Astrocyte (in vitro differentiated cells and primary cell): ENCODE results near the gene PLSCR1. TPM values are rescaled to one million over a fixed set of nuclear protein-coding genes. Genes with fewer than 3 reads are reported as not detected.

ENCODE experiments used
- DNase-seq: peaks from one replicate; pipeline ENCODE4 v3.0.0-alpha.2; 2010; ENCODE audit warnings: low read depth
- FAIRE-seq: peaks from 2 replicates; lab custom pipeline; 2011; peaks lifted over from hg19 to GRCh38; lab: Jason Lieb, UNC
- H2AFZ ChIP-seq: 2 replicates; pipeline ENCODE4 v1.6.0; 2012; ENCODE audit warnings: low read depth, low read length, inconsistent platforms
- H3K27ac ChIP-seq: 2 replicates; pipeline ENCODE4 v1.5.1; 2011; ENCODE audit warnings: low read depth, low read length, inconsistent platforms
- H3K27me3 ChIP-seq: 2 replicates; pipeline ENCODE4 v1.6.0; 2011; ENCODE audit warnings: low read length, inconsistent platforms; ENCODE audit not compliant: insufficient read depth
- H3K36me3 ChIP-seq: 2 replicates; pipeline ENCODE4 v1.5.1; 2011; ENCODE audit warnings: low read length, inconsistent platforms; ENCODE audit not compliant: insufficient read depth
- H3K4me1 ChIP-seq: 2 replicates; pipeline ENCODE4 v1.5.1; 2011; ENCODE audit warnings: low read length, inconsistent platforms; ENCODE audit not compliant: insufficient read depth
- H3K4me2 ChIP-seq: 2 replicates; pipeline ENCODE4 v1.6.0; 2012; ENCODE audit warnings: low read length, inconsistent platforms
- H3K4me3 ChIP-seq: 2 replicates; pipeline ENCODE4 v1.5.1; 2011; ENCODE audit warnings: low read depth, mild to moderate bottlenecking, low read length, inconsistent platforms; ENCODE audit not compliant: insufficient read depth
- H3K79me2 ChIP-seq: 2 replicates; pipeline ENCODE4 v1.6.0; 2012; ENCODE audit warnings: mild to moderate bottlenecking, low read length, inconsistent platforms; ENCODE audit not compliant: insufficient read depth
- H3K9ac ChIP-seq: 2 replicates; pipeline ENCODE4 v1.6.0; 2012; ENCODE audit warnings: mild to moderate bottlenecking, low read length, inconsistent platforms
- H3K9me3 ChIP-seq: 2 replicates; pipeline ENCODE4 v1.5.1; 2012; ENCODE audit warnings: low read depth, mild to moderate bottlenecking, low read length, inconsistent platforms; ENCODE audit not compliant: insufficient read depth
- H4K20me1 ChIP-seq: 2 replicates; pipeline ENCODE4 v1.6.0; 2012; ENCODE audit warnings: low read length, inconsistent platforms; ENCODE audit not compliant: insufficient read depth
- H3K27ac Mint-ChIP-seq: one replicate; pipeline ENCODE4 v1.8.0; 2021; ENCODE audit warnings: mild to moderate bottlenecking, mixed read lengths; ENCODE audit not compliant: unreplicated experiment
- H3K27me3 Mint-ChIP-seq: one replicate; pipeline ENCODE4 v1.8.0; 2021; ENCODE audit warnings: low read depth, mixed read lengths; ENCODE audit not compliant: unreplicated experiment
- H3K36me3 Mint-ChIP-seq: one replicate; pipeline ENCODE4 v1.8.0; 2021; ENCODE audit warnings: low read depth, mixed read lengths; ENCODE audit not compliant: unreplicated experiment
- H3K4me1 Mint-ChIP-seq: one replicate; pipeline ENCODE4 v1.8.0; 2021; ENCODE audit warnings: low read depth, mixed read lengths; ENCODE audit not compliant: unreplicated experiment
- H3K4me3 Mint-ChIP-seq: one replicate; pipeline ENCODE4 v1.8.0; 2021; ENCODE audit warnings: mild to moderate bottlenecking, moderate library complexity, mixed read lengths; ENCODE audit not compliant: unreplicated experiment
- H3K9me3 Mint-ChIP-seq: one replicate; pipeline ENCODE4 v1.8.0; 2021; ENCODE audit warnings: mild to moderate bottlenecking, mixed read lengths; ENCODE audit not compliant: unreplicated experiment
- CTCF ChIP-seq: IDR thresholded peaks from 2 replicates; pipeline ENCODE4 v1.5.1; 2011; ENCODE audit warnings: low read depth, mild to moderate bottlenecking, inconsistent platforms, low read length, moderate library complexity; ENCODE audit not compliant: insufficient read depth
- EZH2 ChIP-seq: IDR thresholded peaks from 2 replicates; pipeline ENCODE4 v1.6.1; 2012; ENCODE audit warnings: mild to moderate bottlenecking, low read length, inconsistent platforms; ENCODE audit not compliant: insufficient read depth
- total RNA-seq: library from RNA; stranded (reverse); gene quantifications from 2 replicates; pipeline ENCODE4 v1.2.1, GENCODE V29; 2021

PLSCR1 gene
- total RNA-seq, 1 donor from 2014 or later, result 178 TPM

GRCh38 chr3:146521394-146521793 is 23.0 kb downstream of the PLSCR1 start:
- Histone ChIP-seq H3K36me3 (no peaks in the 10 kb centered on the region), H3K79me2 (no peaks in the 10 kb centered on the region), H3K4me1 (no peaks in the 10 kb centered on the region), H3K4me3 (no peak overlapping the region), H2AFZ (no peak overlapping the region), H3K27me3 (no peaks in the 10 kb centered on the region), H4K20me1 (no peaks in the 10 kb centered on the region), H3K27ac (no peak overlapping the region), H3K4me2 (no peak overlapping the region), H3K9me3 (no peaks in the 10 kb centered on the region), H3K9ac (no peak overlapping the region)
- Mint-ChIP-seq H3K4me1 (no peaks in the 10 kb centered on the region), H3K27me3 (no peaks in the 10 kb centered on the region), H3K4me3 (no peak overlapping the region), H3K36me3 (peaks cover 14% of the 10 kb centered on the region), H3K9me3 (no peaks in the 10 kb centered on the region), H3K27ac (no peak overlapping the region)
- no peak for TF ChIP-seq EZH2
- TF ChIP-seq CTCF, result no peak
- DNase-seq, result no peak
- no peak for FAIRE-seq

- H3K79me2 ChIP-seq, result no peaks in the 10 kb centered on the region
- no peak for TF ChIP-seq EZH2
- no peak for TF ChIP-seq CTCF
- H3K9me3 ChIP-seq, result no peaks in the 10 kb centered on the region
- no peak overlapping the region for H3K27ac ChIP-seq
- no peak overlapping the region for H3K27ac Mint-ChIP-seq
- peaks cover 14% of the 10 kb centered on the region for H3K36me3 Mint-ChIP-seq
- FAIRE-seq, result no peak
- no peaks in the 10 kb centered on the region for H3K36me3 ChIP-seq
- no peak overlapping the region for H2AFZ ChIP-seq
- no peak overlapping the region for H3K4me3 ChIP-seq
- no peaks in the 10 kb centered on the region for H3K4me1 ChIP-seq
- no peak overlapping the region for H3K4me2 ChIP-seq
- no peak for DNase-seq
- no peaks in the 10 kb centered on the region for H4K20me1 ChIP-seq
- no peaks in the 10 kb centered on the region for H3K27me3 ChIP-seq
- H3K4me3 Mint-ChIP-seq, result no peak overlapping the region
- H3K9me3 Mint-ChIP-seq, result no peaks in the 10 kb centered on the region
- H3K9ac ChIP-seq, result no peak overlapping the region
- H3K27me3 Mint-ChIP-seq, result no peaks in the 10 kb centered on the region
- no peaks in the 10 kb centered on the region for H3K4me1 Mint-ChIP-seq
Observed at GRCh38 chr3:146519810-146520209, 24.6 kb downstream of the PLSCR1 start.

GRCh38 chr3:146517684-146518435 is 26.5 kb downstream of the PLSCR1 start:
- no peak overlapping the region for H3K27ac Mint-ChIP-seq
- DNase-seq (no peak), FAIRE-seq (no peak)
- H3K36me3 Mint-ChIP-seq, result peaks cover 12% of the 10 kb centered on the region
- Histone ChIP-seq H3K9me3 (no peaks in the 10 kb centered on the region), H3K4me1 (no peaks in the 10 kb centered on the region), H3K9ac (no peak overlapping the region), H3K79me2 (no peaks in the 10 kb centered on the region), H3K4me3 (no peak overlapping the region), H4K20me1 (no peaks in the 10 kb centered on the region), H2AFZ (no peak overlapping the region), H3K27ac (no peak overlapping the region), H3K36me3 (no peaks in the 10 kb centered on the region), H3K27me3 (no peaks in the 10 kb centered on the region), H3K4me2 (no peak overlapping the region)
- no peaks in the 10 kb centered on the region for H3K9me3 Mint-ChIP-seq
- H3K27me3 Mint-ChIP-seq, result no peaks in the 10 kb centered on the region
- peaks cover 7% of the 10 kb centered on the region for H3K4me1 Mint-ChIP-seq
- TF ChIP-seq EZH2, result no peak
- no peak for TF ChIP-seq CTCF
- no peak overlapping the region for H3K4me3 Mint-ChIP-seq
